ENCODE measurements around the gene VSIR.

Gene VSIR

DNA sequence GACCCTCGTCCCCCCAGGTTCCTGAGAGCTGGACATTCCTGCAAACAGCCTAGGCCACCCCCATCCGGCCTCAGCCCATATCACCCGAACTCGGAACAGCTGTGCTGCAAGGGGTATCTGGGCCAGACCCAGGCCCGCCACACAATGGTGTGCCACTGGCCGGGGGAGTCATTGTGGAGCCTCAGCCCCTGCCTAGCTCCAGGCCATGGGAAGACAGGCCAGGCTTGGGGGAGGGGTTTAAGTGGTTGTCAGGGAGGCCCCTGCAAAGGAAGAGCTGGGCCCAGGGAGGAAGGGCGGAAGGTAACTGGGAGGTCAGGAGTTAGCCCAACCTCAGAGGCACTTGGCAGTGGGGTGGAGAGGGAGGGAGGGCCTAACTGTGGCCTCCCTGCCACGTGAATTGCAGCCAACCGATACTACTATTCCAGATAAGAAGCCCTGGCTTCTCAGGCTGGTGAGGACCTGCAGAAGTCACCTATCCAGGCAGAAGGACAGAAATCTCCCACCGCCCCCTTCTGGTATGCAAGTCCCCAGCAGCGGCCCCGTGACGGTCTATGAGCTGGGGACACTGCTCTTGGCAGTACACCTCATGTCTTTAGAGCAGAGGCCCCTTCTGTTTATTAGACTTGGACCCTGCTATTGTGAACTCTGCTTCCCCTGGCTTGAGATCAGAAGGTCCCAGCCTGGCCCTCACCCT, 26.8 kb downstream of the VSIR start:
- peak; percentile 88 for DNase-seq (ENCODE audit: low read depth)
- TF ChIP-seq MYC (IDR thresholded peaks at IDR 0.05; ENCODE audit: low read depth, low read length), result no peak; the same call in 1 of the 2 replicates
- no peak for TF ChIP-seq POLR2A (IDR thresholded peaks at IDR 0.05; ENCODE audit: extremely low read depth, insufficient read length)
- TF ChIP-seq, protein P1, sequence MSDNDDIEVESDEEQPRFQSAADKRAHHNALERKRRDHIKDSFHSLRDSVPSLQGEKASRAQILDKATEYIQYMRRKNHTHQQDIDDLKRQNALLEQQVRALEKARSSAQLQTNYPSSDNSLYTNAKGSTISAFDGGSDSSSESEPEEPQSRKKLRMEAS (IDR thresholded peaks at IDR 0.05; ENCODE audit: low read depth, low read length), result peak; percentile 28
- TF ChIP-seq, protein P2, sequence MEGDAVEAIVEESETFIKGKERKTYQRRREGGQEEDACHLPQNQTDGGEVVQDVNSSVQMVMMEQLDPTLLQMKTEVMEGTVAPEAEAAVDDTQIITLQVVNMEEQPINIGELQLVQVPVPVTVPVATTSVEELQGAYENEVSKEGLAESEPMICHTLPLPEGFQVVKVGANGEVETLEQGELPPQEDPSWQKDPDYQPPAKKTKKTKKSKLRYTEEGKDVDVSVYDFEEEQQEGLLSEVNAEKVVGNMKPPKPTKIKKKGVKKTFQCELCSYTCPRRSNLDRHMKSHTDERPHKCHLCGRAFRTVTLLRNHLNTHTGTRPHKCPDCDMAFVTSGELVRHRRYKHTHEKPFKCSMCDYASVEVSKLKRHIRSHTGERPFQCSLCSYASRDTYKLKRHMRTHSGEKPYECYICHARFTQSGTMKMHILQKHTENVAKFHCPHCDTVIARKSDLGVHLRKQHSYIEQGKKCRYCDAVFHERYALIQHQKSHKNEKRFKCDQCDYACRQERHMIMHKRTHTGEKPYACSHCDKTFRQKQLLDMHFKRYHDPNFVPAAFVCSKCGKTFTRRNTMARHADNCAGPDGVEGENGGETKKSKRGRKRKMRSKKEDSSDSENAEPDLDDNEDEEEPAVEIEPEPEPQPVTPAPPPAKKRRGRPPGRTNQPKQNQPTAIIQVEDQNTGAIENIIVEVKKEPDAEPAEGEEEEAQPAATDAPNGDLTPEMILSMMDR (IDR thresholded peaks at IDR 0.05; ENCODE audit: low read depth, low read length), result peak; percentile 28
- no peak overlapping the region for H3K4me3 ChIP-seq (ENCODE audit: low read depth, low read length)

GRCh38 chr10:71745664-71746250, 27.6 kb downstream of the VSIR start:
- DNase-seq (ENCODE audit: low read depth), result no peak
- H3K4me3 ChIP-seq (ENCODE audit: low read depth, low read length), result no peak overlapping the region
- TF ChIP-seq POLR2A (IDR thresholded peaks at IDR 0.05; ENCODE audit: extremely low read depth, insufficient read length), result no peak
- TF ChIP-seq, protein P1 (IDR thresholded peaks at IDR 0.05; ENCODE audit: low read depth, low read length), result 0 out of 2 replicates have a peak, but pooled peaks have one; percentile 9
- TF ChIP-seq, protein P2 (IDR thresholded peaks at IDR 0.05; ENCODE audit: low read depth, low read length), result no peak
- TF ChIP-seq MYC (IDR thresholded peaks at IDR 0.05; ENCODE audit: low read depth, low read length), result no peak

DNA sequence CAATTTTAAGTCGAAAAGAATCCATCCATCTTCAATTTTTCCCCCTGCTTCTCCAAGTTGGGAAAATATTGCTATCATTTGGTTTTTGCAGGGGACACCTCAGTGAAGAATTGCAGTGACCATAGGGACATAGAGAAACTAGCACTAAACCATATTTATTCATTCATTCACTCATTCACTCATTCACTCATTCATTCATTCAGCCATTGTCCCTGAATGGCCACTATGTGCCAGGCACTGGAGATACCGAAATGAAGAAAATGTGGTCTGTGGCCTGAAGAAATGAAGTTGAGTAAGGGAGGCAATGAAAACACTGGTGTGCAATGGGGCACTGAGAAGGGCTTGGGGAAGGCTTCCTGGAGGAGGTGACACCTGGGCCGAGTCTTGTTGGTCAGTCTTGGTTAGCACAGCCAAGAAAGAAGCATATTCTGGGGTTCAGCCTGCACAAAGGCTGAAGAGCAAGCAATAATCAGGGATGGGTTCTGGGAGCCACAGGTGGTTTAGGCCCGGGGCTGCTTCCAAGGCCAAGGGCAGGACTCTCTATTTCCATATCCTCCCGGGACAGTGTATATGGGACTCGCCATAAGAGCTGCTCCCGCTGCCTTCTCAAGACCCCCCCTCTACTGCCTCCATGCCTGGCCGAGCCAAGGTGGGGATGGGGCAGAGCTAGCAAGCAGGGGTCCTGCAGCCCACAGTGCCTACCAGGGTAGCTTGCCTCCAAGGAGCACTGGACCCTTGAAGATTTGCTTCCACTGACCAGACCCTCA, 28.2 kb downstream of the VSIR start:
- no peak overlapping the region for H3K4me3 ChIP-seq (ENCODE audit: low read depth, low read length)
- no peak for TF ChIP-seq MYC (IDR thresholded peaks at IDR 0.05; ENCODE audit: low read depth, low read length)
- TF ChIP-seq, protein P1 (IDR thresholded peaks at IDR 0.05; ENCODE audit: low read depth, low read length), result no peak
- TF ChIP-seq, protein P2 (IDR thresholded peaks at IDR 0.05; ENCODE audit: low read depth, low read length), result no peak
- no peak for TF ChIP-seq POLR2A (IDR thresholded peaks at IDR 0.05; ENCODE audit: extremely low read depth, insufficient read length)
- DNase-seq (ENCODE audit: low read depth), result no peak

DNA sequence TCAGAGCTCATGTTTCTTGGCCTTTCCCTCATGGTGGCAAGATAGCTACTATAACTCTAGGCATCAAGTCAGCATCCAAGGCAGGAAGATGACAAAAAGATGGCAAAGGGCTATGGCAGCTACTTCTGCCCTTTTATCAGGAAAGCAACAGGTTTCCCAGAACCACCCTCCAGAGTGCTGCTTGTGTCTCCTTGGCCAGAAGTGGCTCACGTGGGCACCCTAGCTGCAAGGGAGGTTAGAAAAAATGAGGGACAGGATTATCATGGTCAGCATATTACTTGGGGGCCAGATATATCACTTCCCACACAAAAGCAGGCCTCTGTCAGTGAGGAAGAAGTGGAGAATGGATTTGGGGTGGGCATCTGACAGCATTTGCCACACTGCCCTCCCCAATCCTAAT, 29.5 kb downstream of the VSIR start:
- no peak overlapping the region for H3K4me3 ChIP-seq (ENCODE audit: low read depth, low read length)
- no peak for DNase-seq (ENCODE audit: low read depth)
- TF ChIP-seq POLR2A (IDR thresholded peaks at IDR 0.05; ENCODE audit: extremely low read depth, insufficient read length) (no peak), MYC (IDR thresholded peaks at IDR 0.05; ENCODE audit: low read depth, low read length) (no peak)
- TF ChIP-seq, protein P2 (IDR thresholded peaks at IDR 0.05; ENCODE audit: low read depth, low read length), result no peak
- TF ChIP-seq, protein P1 (IDR thresholded peaks at IDR 0.05; ENCODE audit: low read depth, low read length), result no peak

DNA sequence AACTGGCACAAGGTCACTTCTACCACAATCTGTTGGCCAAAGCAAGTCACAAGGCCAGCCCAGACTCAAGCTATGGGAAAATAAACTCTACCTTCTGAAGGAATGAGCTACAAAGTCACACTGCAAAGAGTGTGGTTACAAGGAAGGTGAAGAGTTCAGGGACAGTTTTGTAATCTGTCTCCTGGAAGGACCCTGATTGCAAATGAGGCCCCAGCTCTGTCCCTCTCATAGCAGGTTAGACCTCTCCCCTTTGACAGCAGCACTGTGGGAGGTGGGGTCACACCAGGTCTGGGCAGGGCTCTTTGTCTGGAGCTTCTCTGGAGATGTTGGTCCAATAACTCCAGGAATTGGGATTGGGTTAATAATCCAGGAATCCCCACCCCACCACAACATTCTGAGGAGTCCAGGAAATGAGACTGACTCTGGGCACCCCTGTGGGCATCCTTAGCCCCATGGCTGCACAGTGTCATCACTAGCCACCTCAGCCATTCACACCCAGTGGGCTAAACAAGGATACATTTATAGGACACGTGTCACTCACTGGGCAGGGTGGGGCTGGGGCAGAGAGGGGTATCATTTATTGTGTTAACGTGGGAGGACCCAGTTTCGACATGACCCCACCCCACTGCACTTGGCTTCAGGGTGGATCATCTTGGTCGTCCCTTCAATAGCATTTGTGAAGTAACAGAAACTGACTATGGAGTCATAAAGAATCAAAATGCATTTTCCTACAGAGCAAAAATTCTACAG, 30.1 kb downstream of the VSIR start:
- no peak overlapping the region for H3K4me3 ChIP-seq (ENCODE audit: low read depth, low read length)
- TF ChIP-seq, protein P1 (IDR thresholded peaks at IDR 0.05; ENCODE audit: low read depth, low read length), result peak; percentile 37; the same call in 1 of the 2 replicates
- no peak; the same call in 1 of the 2 replicates for TF ChIP-seq MYC (IDR thresholded peaks at IDR 0.05; ENCODE audit: low read depth, low read length)
- DNase-seq (ENCODE audit: low read depth), result peak; percentile 59
